Measurements from ENCODE around the gene PFDN1. TPM values are rescaled to one million over a fixed set of nuclear protein-coding genes. Genes with fewer than 3 reads are reported as not detected.

Gene PFDN1
- total RNA-seq, 5 donors from 2014 or later (not counting 1 experiment from before 2014, with no cell fraction given) = 26.9 to 32.2 (median 28.1) TPM

DNA sequence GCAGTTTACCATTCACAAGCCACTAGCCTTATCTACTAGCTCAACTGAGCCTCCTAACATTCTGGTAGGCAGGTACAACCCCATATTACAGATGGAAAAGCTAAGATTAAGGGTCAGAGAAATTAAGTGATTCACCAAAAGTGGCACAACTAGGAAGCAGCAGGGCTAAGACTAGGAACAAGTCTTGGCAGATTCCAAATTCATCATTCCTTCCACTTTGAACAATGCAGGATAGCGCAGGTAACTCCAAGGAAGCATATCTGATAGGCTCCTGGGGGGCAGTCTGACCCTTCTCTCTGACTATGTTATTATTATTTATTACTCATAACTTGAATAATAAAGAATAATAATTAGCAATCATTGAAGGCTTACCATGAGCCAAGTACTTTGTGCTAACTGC, 35.0 kb upstream of the PFDN1 start:
- Histone ChIP-seq H3K27ac (ENCODE audit: low read length) (no peak overlapping the region), H3K4me1 (ENCODE audit: control insufficient read depth in 1 of 2, extremely low read depth in 1 of 2, insufficient read depth in 2 of 2, low read length in 2 of 2) (peaks cover 14 to 16% of the 10 kb centered on the region in 2 experiments), H3K27me3 (replicated peaks in 1 of 2; ENCODE audit: control insufficient read depth in 2 of 2, extremely low read depth in 1 of 2, insufficient read depth in 2 of 2, low read length in 1 of 2) (peaks cover 0 to 3% of the 10 kb centered on the region in 2 experiments), H3K4me3 (ENCODE audit: control insufficient read depth in 1 of 2, extremely low read depth in 1 of 2, low read length in 1 of 2) (no peak overlapping the region), H3K36me3 (ENCODE audit: control insufficient read depth in 2 of 2, extremely low read depth in 1 of 2, insufficient read depth in 1 of 2, low read length in 1 of 2) (peaks cover 0 to 5% of the 10 kb centered on the region in 2 donors), H3K9me3 (no peaks in the 10 kb centered on the region)
- Mint-ChIP-seq H3K27ac (no peak overlapping the region), H3K4me3 (no peak overlapping the region), H3K27me3 (no peaks in the 10 kb centered on the region), H3K4me1 (peaks cover 20 to 25% (median 25%) of the 10 kb centered on the region in 3 donors), H3K36me3 (peaks cover 8% of the 10 kb centered on the region), H3K9me3 (no peaks in the 10 kb centered on the region)
- DNase-seq = no peak
- ATAC-seq (replicated peaks in 1 of 4) = no peak
- no CpG with 5 or more reads among the region's 1 CpG for WGBS (ENCODE audit: insufficient coverage)
- POLR2A ChIA-PET = interaction anchor here in 1 of 2 donors (0.6 kb wide), 1 partner anchor 382 kb away, joined by 5 read pairs; no protein-coding TSS in a partner anchor
- CTCF ChIA-PET = interaction anchor here in 1 of 2 donors (0.5 to 2.3 kb wide), 2 partner anchors 14 to 93 kb away, joined by 3 to 7 read pairs; no protein-coding TSS in a partner anchor

- H3K36me3 ChIP-seq (ENCODE audit: control insufficient read depth in 2 of 2, extremely low read depth in 1 of 2, insufficient read depth in 1 of 2, low read length in 1 of 2) = peaks cover 0 to 5% of the 10 kb centered on the region in 2 donors
- H3K4me1 ChIP-seq (ENCODE audit: control insufficient read depth in 1 of 2, extremely low read depth in 1 of 2, insufficient read depth in 2 of 2, low read length in 2 of 2) = peaks cover under 1% of the 10 kb centered on the region in 2 experiments
- ATAC-seq (replicated peaks in 1 of 4) (no peak), DNase-seq (no peak)
- H3K27ac Mint-ChIP-seq = no peak overlapping the region
- ChIA-PET CTCF (interaction anchor here in 1 of 2 donors (0.6 to 2.3 kb wide), 2 partner anchors 15 to 16 kb away, joined by 3 to 7 read pairs; no protein-coding TSS in a partner anchor), POLR2A (interaction anchor here in 1 of 2 donors (0.6 kb wide), 1 partner anchor 34 kb away, joined by 8 read pairs; the partner anchor contains the start of gene PFDN1)
- peaks cover 11% of the 10 kb centered on the region for H3K36me3 Mint-ChIP-seq
- WGBS (ENCODE audit: insufficient coverage) = 84% methylated on average over 5 of the region's 5 CpGs
- no peak overlapping the region for H3K4me3 ChIP-seq (ENCODE audit: control insufficient read depth in 1 of 2, extremely low read depth in 1 of 2, low read length in 1 of 2)
- no peaks in the 10 kb centered on the region for H3K9me3 Mint-ChIP-seq
- no peak overlapping the region for H3K4me3 Mint-ChIP-seq
- no peak overlapping the region for H3K27ac ChIP-seq (ENCODE audit: low read length)
- peaks cover 5 to 13% (median 10%) of the 10 kb centered on the region in 3 donors for H3K4me1 Mint-ChIP-seq
- no peaks in the 10 kb centered on the region for H3K27me3 Mint-ChIP-seq
- H3K27me3 ChIP-seq (replicated peaks in 1 of 2; ENCODE audit: control insufficient read depth in 2 of 2, extremely low read depth in 1 of 2, insufficient read depth in 2 of 2, low read length in 1 of 2) = peaks cover 0 to 3% of the 10 kb centered on the region in 2 experiments
- H3K9me3 ChIP-seq = no peaks in the 10 kb centered on the region
These were observed 33.5 kb upstream of the PFDN1 start for GRCh38 chr5:140336388-140336787.

DNA sequence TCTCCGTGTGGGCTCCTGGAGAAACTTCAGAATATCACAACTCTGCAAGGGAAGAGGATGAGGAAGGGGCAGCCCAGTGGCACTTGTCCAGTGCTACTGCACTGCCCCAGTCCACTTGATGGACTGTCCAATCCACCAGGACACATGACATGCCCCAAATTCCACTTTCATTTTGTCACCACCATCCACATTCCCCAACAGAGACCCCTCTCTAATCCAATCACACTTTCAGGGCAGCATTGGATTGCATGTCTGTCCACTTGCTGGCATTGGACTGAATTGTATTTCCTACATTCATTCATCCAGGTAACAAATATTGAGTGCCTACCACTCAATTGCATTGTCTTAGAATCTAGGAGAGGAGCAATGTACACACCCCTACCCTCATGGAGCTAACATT, 28.7 kb upstream of the PFDN1 start:
- H3K36me3 Mint-ChIP-seq = peaks cover 11% of the 10 kb centered on the region

DNA sequence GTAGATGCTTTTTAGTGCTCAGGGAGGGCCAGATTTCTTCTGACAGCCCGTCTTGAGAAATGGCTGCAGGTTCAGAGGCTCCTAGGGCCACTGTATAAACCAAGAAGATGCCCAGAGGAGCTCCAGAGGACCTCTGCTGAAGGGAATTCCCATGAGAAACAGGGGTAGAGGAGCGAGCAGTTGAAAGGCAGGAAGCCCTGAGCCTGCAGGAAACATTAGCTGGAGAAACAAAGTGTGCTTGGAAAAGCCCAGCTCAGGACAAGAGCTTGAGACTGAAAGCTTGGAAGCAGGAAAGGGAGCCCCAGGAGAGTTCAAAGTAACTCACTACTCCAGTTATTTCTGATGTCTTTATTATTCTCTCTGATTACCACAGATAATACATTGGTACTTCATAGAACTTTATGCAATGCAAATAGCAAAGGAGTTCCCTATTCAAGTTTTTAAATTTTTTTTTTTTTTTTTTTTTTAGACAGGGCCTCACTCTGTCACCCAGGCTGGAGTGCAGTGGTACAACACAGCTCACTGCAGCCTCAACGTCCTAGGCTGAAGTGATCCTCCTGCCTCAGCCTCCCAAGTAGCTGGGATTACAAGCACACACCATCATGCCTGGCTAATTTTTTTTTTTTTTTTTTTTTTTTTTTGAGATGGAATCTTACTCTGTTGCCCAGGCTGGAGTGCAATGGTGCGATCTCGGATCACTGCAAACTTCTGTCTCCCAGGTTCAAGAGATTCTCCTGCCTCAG, 27.0 kb upstream of the PFDN1 start:
- no peaks in the 10 kb centered on the region for H3K4me1 Mint-ChIP-seq
- H3K27me3 Mint-ChIP-seq = no peaks in the 10 kb centered on the region

More for the DNA sequence above, 28.7 kb upstream of the PFDN1 start:
- H3K4me1 Mint-ChIP-seq = peaks cover 0 to 4% (median 0%) of the 10 kb centered on the region in 3 donors
- ChIA-PET POLR2A (no interaction called here), CTCF (interaction anchor here in 1 of 2 donors (0.7 kb wide), 1 partner anchor 14 kb away, joined by 3 read pairs; no protein-coding TSS in a partner anchor)
- Histone ChIP-seq H3K4me1 (ENCODE audit: control insufficient read depth in 1 of 2, extremely low read depth in 1 of 2, insufficient read depth in 2 of 2, low read length in 2 of 2) (no peaks in the 10 kb centered on the region), H3K27ac (ENCODE audit: low read length) (no peak overlapping the region), H3K36me3 (ENCODE audit: control insufficient read depth in 2 of 2, extremely low read depth in 1 of 2, insufficient read depth in 1 of 2, low read length in 1 of 2) (no peaks in the 10 kb centered on the region), H3K9me3 (no peaks in the 10 kb centered on the region), H3K4me3 (ENCODE audit: control insufficient read depth in 1 of 2, extremely low read depth in 1 of 2, low read length in 1 of 2) (no peak overlapping the region), H3K27me3 (replicated peaks in 1 of 2; ENCODE audit: control insufficient read depth in 2 of 2, extremely low read depth in 1 of 2, insufficient read depth in 2 of 2, low read length in 1 of 2) (no peaks in the 10 kb centered on the region)
- H3K27ac Mint-ChIP-seq = no peak overlapping the region
- H3K27me3 Mint-ChIP-seq = no peaks in the 10 kb centered on the region
- H3K9me3 Mint-ChIP-seq = no peaks in the 10 kb centered on the region
- ATAC-seq (replicated peaks in 1 of 4) = no peak
- no peak overlapping the region for H3K4me3 Mint-ChIP-seq
- WGBS (ENCODE audit: insufficient coverage) = no CpG with 5 or more reads among the region's 1 CpG
- no peak for DNase-seq

GRCh38 chr5:140328036-140328764, 25.3 kb upstream of the PFDN1 start:
- H3K9me3 ChIP-seq = no peaks in the 10 kb centered on the region

More for the DNA sequence above, 27.0 kb upstream of the PFDN1 start:
- DNase-seq (no peak), ATAC-seq (replicated peaks in 1 of 4) (no peak)
- Mint-ChIP-seq H3K27ac (no peak overlapping the region), H3K9me3 (no peaks in the 10 kb centered on the region), H3K4me3 (no peak overlapping the region), H3K36me3 (peaks cover 11% of the 10 kb centered on the region)
- ChIA-PET POLR2A (interaction anchor here in 1 of 2 donors (0.6 kb wide), 1 partner anchor 420 kb away, joined by 3 read pairs; no protein-coding TSS in a partner anchor), CTCF (interaction anchor here (0.5 to 1.2 kb wide), 5 partner anchors 16 to 74 kb away, joined by 3 to 5 read pairs (median 4); partner anchors contain the start of gene HBEGF (in 1 of the 2))
- WGBS (ENCODE audit: insufficient coverage) = 56% methylated on average over 1 of the region's 5 CpGs
- Histone ChIP-seq H3K9me3 (no peaks in the 10 kb centered on the region), H3K4me1 (ENCODE audit: control insufficient read depth in 1 of 2, extremely low read depth in 1 of 2, insufficient read depth in 2 of 2, low read length in 2 of 2) (no peaks in the 10 kb centered on the region), H3K36me3 (ENCODE audit: control insufficient read depth in 2 of 2, extremely low read depth in 1 of 2, insufficient read depth in 1 of 2, low read length in 1 of 2) (no peaks in the 10 kb centered on the region), H3K27me3 (replicated peaks in 1 of 2; ENCODE audit: control insufficient read depth in 2 of 2, extremely low read depth in 1 of 2, insufficient read depth in 2 of 2, low read length in 1 of 2) (no peaks in the 10 kb centered on the region), H3K27ac (ENCODE audit: low read length) (no peak overlapping the region), H3K4me3 (ENCODE audit: control insufficient read depth in 1 of 2, extremely low read depth in 1 of 2, low read length in 1 of 2) (no peak overlapping the region)

GRCh38 chr5:140327589-140327988, 24.7 kb upstream of the PFDN1 start:
- H3K27me3 Mint-ChIP-seq = no peaks in the 10 kb centered on the region
- Histone ChIP-seq H3K36me3 (ENCODE audit: control insufficient read depth in 2 of 2, extremely low read depth in 1 of 2, insufficient read depth in 1 of 2, low read length in 1 of 2) (no peaks in the 10 kb centered on the region), H3K4me3 (ENCODE audit: control insufficient read depth in 1 of 2, extremely low read depth in 1 of 2, low read length in 1 of 2) (no peak overlapping the region), H3K27ac (ENCODE audit: low read length) (no peak overlapping the region), H3K9me3 (no peaks in the 10 kb centered on the region), H3K27me3 (replicated peaks in 1 of 2; ENCODE audit: control insufficient read depth in 2 of 2, extremely low read depth in 1 of 2, insufficient read depth in 2 of 2, low read length in 1 of 2) (peaks cover 0 to 6% of the 10 kb centered on the region in 2 experiments), H3K4me1 (ENCODE audit: control insufficient read depth in 1 of 2, extremely low read depth in 1 of 2, insufficient read depth in 2 of 2, low read length in 2 of 2) (no peaks in the 10 kb centered on the region)
- ATAC-seq (replicated peaks in 1 of 4) (no peak), DNase-seq (no peak)
- CTCF ChIA-PET = interaction anchor here in 1 of 2 donors (0.6 to 0.9 kb wide), 2 partner anchors 24 to 31 kb away, joined by 4 to 5 read pairs; no protein-coding TSS in a partner anchor
- H3K27ac Mint-ChIP-seq = no peak overlapping the region
- H3K36me3 Mint-ChIP-seq = peaks cover 2% of the 10 kb centered on the region
- POLR2A ChIA-PET = no interaction called here
- 50% methylated on average over 1 of the region's 2 CpGs for WGBS (ENCODE audit: insufficient coverage)
- H3K9me3 Mint-ChIP-seq = no peaks in the 10 kb centered on the region
- H3K4me3 Mint-ChIP-seq = no peak overlapping the region
- H3K4me1 Mint-ChIP-seq = no peaks in the 10 kb centered on the region

More at GRCh38 chr5:140328036-140328764, 25.3 kb upstream of the PFDN1 start:
- ChIA-PET POLR2A (no interaction called here), CTCF (interaction anchor here (0.6 to 1.2 kb wide), 4 partner anchors 18 to 56 kb away, joined by 3 to 5 read pairs (median 4); partner anchors contain the start of gene HBEGF (in 1 of the 2))
- ATAC-seq (replicated peaks in 1 of 4) = no peak
- Mint-ChIP-seq H3K4me3 (no peak overlapping the region), H3K27me3 (no peaks in the 10 kb centered on the region), H3K9me3 (no peaks in the 10 kb centered on the region), H3K36me3 (peaks cover 2% of the 10 kb centered on the region), H3K27ac (no peak overlapping the region), H3K4me1 (no peaks in the 10 kb centered on the region)
- Histone ChIP-seq H3K27me3 (replicated peaks in 1 of 2; ENCODE audit: control insufficient read depth in 2 of 2, extremely low read depth in 1 of 2, insufficient read depth in 2 of 2, low read length in 1 of 2) (peaks cover 0 to 2% of the 10 kb centered on the region in 2 experiments), H3K27ac (ENCODE audit: low read length) (no peak overlapping the region), H3K36me3 (ENCODE audit: control insufficient read depth in 2 of 2, extremely low read depth in 1 of 2, insufficient read depth in 1 of 2, low read length in 1 of 2) (no peaks in the 10 kb centered on the region), H3K4me1 (ENCODE audit: control insufficient read depth in 1 of 2, extremely low read depth in 1 of 2, insufficient read depth in 2 of 2, low read length in 2 of 2) (no peaks in the 10 kb centered on the region), H3K4me3 (ENCODE audit: control insufficient read depth in 1 of 2, extremely low read depth in 1 of 2, low read length in 1 of 2) (no peak overlapping the region)
- 93% methylated on average over 3 of the region's 8 CpGs for WGBS (ENCODE audit: insufficient coverage)
- DNase-seq = no peak
